ENCODE data around the gene RHBDD2.
A peak's percentile ranks its signal among the peaks of the same experiment; 100 is the strongest.
"Not testable (repeated sequence)": the region's sequence is repeated elsewhere in the genome, so short reads cannot be mapped to it uniquely, and the experiment has no call there.

Gene RHBDD2

GRCh38 chr7:75885036-75885435 is 6.2 kb downstream of the RHBDD2 start:
- TF ChIP-seq CTCF (IDR thresholded peaks at IDR 0.05; ENCODE audit: control insufficient read depth, extremely low read depth, insufficient read depth) = no peak
- no peak for DNase-seq (ENCODE audit: low read depth)
- no peak overlapping the region for H3K4me3 ChIP-seq (ENCODE audit: low read depth, low read length)

GRCh38 chr7:75887669-75888369 is 9.0 kb downstream of the RHBDD2 start:
- TF ChIP-seq CTCF (IDR thresholded peaks at IDR 0.05; ENCODE audit: control insufficient read depth, extremely low read depth, insufficient read depth) = no peak
- DNase-seq (ENCODE audit: low read depth) = no peak
- no peak overlapping the region for H3K4me3 ChIP-seq (ENCODE audit: low read depth, low read length)

- TF ChIP-seq CTCF (IDR thresholded peaks at IDR 0.05; ENCODE audit: control insufficient read depth, extremely low read depth, insufficient read depth) = peak; percentile 25; the same call in 1 of the 2 replicates
- no peak overlapping the region for H3K4me3 ChIP-seq (ENCODE audit: low read depth, low read length)
- peak; percentile 35 for DNase-seq (ENCODE audit: low read depth)
Observed at GRCh38 chr7:75888464-75889222, 9.8 kb downstream of the RHBDD2 start.

- no peak overlapping the region for H3K4me3 ChIP-seq (ENCODE audit: low read depth, low read length)
- no peak for TF ChIP-seq CTCF (IDR thresholded peaks at IDR 0.05; ENCODE audit: control insufficient read depth, extremely low read depth, insufficient read depth)
- DNase-seq (ENCODE audit: low read depth) = no peak
Observed at GRCh38 chr7:75889223-75889825, 10.5 kb downstream of the RHBDD2 start.

- no peak for TF ChIP-seq CTCF (IDR thresholded peaks at IDR 0.05; ENCODE audit: control insufficient read depth, extremely low read depth, insufficient read depth)
- DNase-seq (ENCODE audit: low read depth) = no peak
- H3K4me3 ChIP-seq (ENCODE audit: low read depth, low read length) = no peak overlapping the region
Observed at GRCh38 chr7:75889826-75890225, 11.0 kb downstream of the RHBDD2 start.

GRCh38 chr7:75891237-75891636 is 12.4 kb downstream of the RHBDD2 start:
- not testable (repeated sequence) for H3K4me3 ChIP-seq (ENCODE audit: low read depth, low read length); DNase-seq (ENCODE audit: low read depth)

GRCh38 chr7:75891815-75892411 is 13.1 kb downstream of the RHBDD2 start:
- DNase-seq (ENCODE audit: low read depth) = no peak
- H3K4me3 ChIP-seq (ENCODE audit: low read depth, low read length) = no peak overlapping the region
- no peak for TF ChIP-seq CTCF (IDR thresholded peaks at IDR 0.05; ENCODE audit: control insufficient read depth, extremely low read depth, insufficient read depth)

All from LNCaP clone FGC (cell line).